Mesenchymal stem cell (in vitro differentiated cells and primary cell): Measurements from ENCODE around the gene GPATCH1. TPM values are rescaled to one million over a fixed set of nuclear protein-coding genes. Genes with fewer than 3 reads are reported as not detected.

Source experiments
- DNase-seq: peaks from one replicate; pipeline ENCODE4 v3.0.0-alpha.2; 2013
- H2AFZ ChIP-seq: one replicate; pipeline ENCODE4 v1.6.1; 2013; ENCODE audit warnings: low read depth, mild to moderate bottlenecking, control low read depth, inconsistent platforms, low read length, moderate library complexity
- H2AK5ac ChIP-seq: 2 replicates; pipeline ENCODE4 v1.6.1; 2013; ENCODE audit warnings: low read length, moderate library complexity, mild to moderate bottlenecking, inconsistent platforms; ENCODE audit not compliant: severe bottlenecking
- H2BK120ac ChIP-seq: one replicate; pipeline ENCODE4 v1.6.1; 2013; ENCODE audit warnings: low read depth, mild to moderate bottlenecking, inconsistent platforms, low read length, moderate library complexity
- H2BK12ac ChIP-seq, 2 experiments: one replicate each; pipeline ENCODE4 v1.6.1; 2013; ENCODE audit warnings: inconsistent platforms in 2 of 2, low read length in 2 of 2, mild to moderate bottlenecking in 2 of 2, moderate library complexity in 2 of 2, control low read depth in 1 of 2
- H2BK15ac ChIP-seq: one replicate; pipeline ENCODE4 v1.6.1; 2013; ENCODE audit warnings: mild to moderate bottlenecking, low read depth, inconsistent platforms; ENCODE audit not compliant: poor library complexity, severe bottlenecking
- H2BK5ac ChIP-seq: 2 replicates; pipeline ENCODE4 v1.6.1; 2013; ENCODE audit warnings: low read depth, mild to moderate bottlenecking, low read length, control low read depth, inconsistent platforms; ENCODE audit not compliant: poor library complexity, severe bottlenecking
- H3K14ac ChIP-seq, 2 experiments: one replicate each; pipeline ENCODE4 v1.6.1; 2013; ENCODE audit warnings: inconsistent platforms in 2 of 2, low read length in 2 of 2, control low read depth in 1 of 2, mild to moderate bottlenecking in 1 of 2, moderate library complexity in 1 of 2
- H3K18ac ChIP-seq, 2 experiments: one replicate each; pipeline ENCODE4 v1.6.1; 2013; ENCODE audit warnings: inconsistent platforms in 2 of 2, low read length in 2 of 2, control low read depth in 1 of 2, low read depth in 1 of 2, mild to moderate bottlenecking in 1 of 2
- H3K23ac ChIP-seq, 2 experiments: one replicate each; pipeline ENCODE4 v1.6.1; 2013; ENCODE audit warnings: inconsistent platforms in 2 of 2, low read length in 2 of 2, mild to moderate bottlenecking in 2 of 2, moderate library complexity in 2 of 2, control low read depth in 1 of 2
- H3K27ac ChIP-seq: 2 replicates; pipeline ENCODE4 v1.5.1; 2013; ENCODE audit warnings: mild to moderate bottlenecking, moderate library complexity, low read length, control low read depth, inconsistent platforms; ENCODE audit not compliant: poor library complexity, severe bottlenecking
- H3K27me3 ChIP-seq, 2 experiments: 2 replicates each; pipeline versions ENCODE4 v1.6.1 to v1.7.0; 2013; ENCODE audit warnings: low read length in 2 of 2, mild to moderate bottlenecking in 2 of 2, moderate library complexity in 2 of 2, control low read depth in 1 of 2, inconsistent platforms in 1 of 2; ENCODE audit not compliant: control insufficient read depth in 1 of 2, insufficient read depth in 1 of 2
- H3K36me3 ChIP-seq, 2 experiments: 2 replicates each; pipeline versions ENCODE4 v1.6.1 to v1.7.0; 2013; ENCODE audit warnings: low read length in 2 of 2, control low read depth in 1 of 2, inconsistent platforms in 1 of 2, low read depth in 1 of 2, mild to moderate bottlenecking in 1 of 2; ENCODE audit not compliant: insufficient read depth in 2 of 2, control insufficient read depth in 1 of 2
- H3K4ac ChIP-seq, 2 experiments: one replicate each; pipeline ENCODE4 v1.6.1; 2013; ENCODE audit warnings: inconsistent platforms in 2 of 2, low read length in 2 of 2, mild to moderate bottlenecking in 2 of 2, moderate library complexity in 2 of 2, control low read depth in 1 of 2, low read depth in 1 of 2
- H3K4me1 ChIP-seq: 2 replicates; pipeline ENCODE4 v1.6.1; 2013; ENCODE audit warnings: low read depth, low read length, control low read depth; ENCODE audit not compliant: control insufficient read depth, insufficient read depth
- H3K4me2 ChIP-seq: 2 replicates; pipeline ENCODE4 v1.6.1; 2013; ENCODE audit warnings: low read length, mild to moderate bottlenecking, inconsistent platforms; ENCODE audit not compliant: poor library complexity, severe bottlenecking
- H3K4me3 ChIP-seq, 2 experiments: 2 replicates each; pipeline versions ENCODE4 v1.5.1 to v1.7.0; 2013; ENCODE audit warnings: low read length in 2 of 2, mild to moderate bottlenecking in 2 of 2, control low read depth in 1 of 2, low read depth in 1 of 2; ENCODE audit not compliant: insufficient read depth in 1 of 2
- H3K79me1 ChIP-seq: replicated peaks from 2 replicates; pipeline ENCODE4 v1.6.1; 2013; ENCODE audit warnings: mild to moderate bottlenecking, control low read depth, low read length, inconsistent platforms; ENCODE audit not compliant: poor library complexity, severe bottlenecking
- H3K9ac ChIP-seq: 2 replicates; pipeline ENCODE4 v1.7.0; 2013; ENCODE audit warnings: mild to moderate bottlenecking, low read length, moderate library complexity
- H3K9me3 ChIP-seq: 2 replicates; pipeline ENCODE4 v1.7.0; 2013; ENCODE audit warnings: mild to moderate bottlenecking, low read length; ENCODE audit not compliant: control insufficient read depth
- H4K8ac ChIP-seq: one replicate; pipeline ENCODE4 v1.6.1; 2013; ENCODE audit warnings: inconsistent platforms, mild to moderate bottlenecking, low read length, moderate library complexity
- H4K91ac ChIP-seq: one replicate; pipeline ENCODE4 v1.6.1; 2013; ENCODE audit warnings: mild to moderate bottlenecking, low read length, inconsistent platforms
- WGBS: methylation state at CpG from one replicate; pipeline ENCODE4 v1.1.7; 2013; ENCODE audit warnings: mixed read lengths; 5-methylcytosine and 5-hydroxymethylcytosine counted together
- small RNA-seq: library from polyadenylated mRNA; stranded (forward); fragments of <200 nt; extraction: miRNeasy Mini kit (QIAGEN cat#:217004); gene quantifications from one replicate; pipeline ENCODE3, GENCODE V24; 2013; ENCODE audit warnings: low read depth

GPATCH1 gene

GRCh38 chr19:33177417-33177979 is 96.5 kb downstream of the GPATCH1 start:
- peak overlapping the region; percentile 5 for H2BK5ac ChIP-seq
- peaks cover 0 to 4% of the 10 kb centered on the region in 2 experiments for H3K27me3 ChIP-seq
- peak overlapping the region; percentile 37 to 92 for H3K4me3 ChIP-seq
- peak overlapping the region; percentile 25 for H4K91ac ChIP-seq
- H2AK5ac ChIP-seq: no peak overlapping the region
- 2% methylated on average over 37 of the region's 38 CpGs for WGBS
- H3K27ac ChIP-seq: peak overlapping the region; percentile 50
- H3K4me2 ChIP-seq: peak overlapping the region; percentile 87
- peak overlapping the region in 1 of 2 experiments; percentile 7 for H3K4ac ChIP-seq
- no peaks in the 10 kb centered on the region for H3K36me3 ChIP-seq
- peaks cover 32% of the 10 kb centered on the region for H3K4me1 ChIP-seq
- H4K8ac ChIP-seq: no peak overlapping the region
- H2BK120ac ChIP-seq: no peak overlapping the region
- no peak overlapping the region for H2BK15ac ChIP-seq
- H3K9ac ChIP-seq: peak overlapping the region; percentile 90
- peak overlapping the region; percentile 62 for H2AFZ ChIP-seq
- peak overlapping the region in 1 of 2 experiments; percentile 57 for H3K23ac ChIP-seq
- peak overlapping the region; percentile 28 to 54 for H3K18ac ChIP-seq
- DNase-seq: peak; percentile 91
- H3K9me3 ChIP-seq: no peaks in the 10 kb centered on the region
- no peak overlapping the region for H2BK12ac ChIP-seq
- peak overlapping the region in 1 of 2 experiments; percentile 45 for H3K14ac ChIP-seq
- peaks cover 11% of the 10 kb centered on the region for H3K79me1 ChIP-seq

Small RNA genes within 50 kb of the gene (small RNA-seq; reads per million reads assigned to genes)
- gene AC008521.1 (not detected), gene AC008521.2 (not detected)
